ENCODE results near the gene KIZ.

The KIZ gene

DNA sequence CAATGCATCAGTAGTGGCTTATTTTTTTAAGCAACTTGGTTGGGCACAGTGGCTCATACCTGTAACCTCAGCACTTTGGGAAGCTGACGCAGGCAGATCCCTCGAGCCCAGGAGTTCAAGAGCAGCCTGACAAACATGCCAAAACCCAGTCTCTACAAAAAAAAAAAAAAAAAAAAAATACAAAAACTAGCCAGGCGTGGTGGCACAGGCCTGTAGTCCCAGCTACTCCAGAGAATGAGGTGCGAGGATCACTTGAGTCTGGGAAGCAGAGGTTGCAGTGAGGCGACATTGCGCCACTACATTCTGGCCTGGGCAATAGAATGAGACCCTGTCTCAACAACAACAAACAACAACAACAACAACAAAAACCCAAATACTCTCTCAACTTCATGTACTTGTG lies 132.5 kb downstream of the KIZ start:
- no peaks in the 10 kb centered on the region for H3K4me1 ChIP-seq
- TF ChIP-seq, protein P1, sequence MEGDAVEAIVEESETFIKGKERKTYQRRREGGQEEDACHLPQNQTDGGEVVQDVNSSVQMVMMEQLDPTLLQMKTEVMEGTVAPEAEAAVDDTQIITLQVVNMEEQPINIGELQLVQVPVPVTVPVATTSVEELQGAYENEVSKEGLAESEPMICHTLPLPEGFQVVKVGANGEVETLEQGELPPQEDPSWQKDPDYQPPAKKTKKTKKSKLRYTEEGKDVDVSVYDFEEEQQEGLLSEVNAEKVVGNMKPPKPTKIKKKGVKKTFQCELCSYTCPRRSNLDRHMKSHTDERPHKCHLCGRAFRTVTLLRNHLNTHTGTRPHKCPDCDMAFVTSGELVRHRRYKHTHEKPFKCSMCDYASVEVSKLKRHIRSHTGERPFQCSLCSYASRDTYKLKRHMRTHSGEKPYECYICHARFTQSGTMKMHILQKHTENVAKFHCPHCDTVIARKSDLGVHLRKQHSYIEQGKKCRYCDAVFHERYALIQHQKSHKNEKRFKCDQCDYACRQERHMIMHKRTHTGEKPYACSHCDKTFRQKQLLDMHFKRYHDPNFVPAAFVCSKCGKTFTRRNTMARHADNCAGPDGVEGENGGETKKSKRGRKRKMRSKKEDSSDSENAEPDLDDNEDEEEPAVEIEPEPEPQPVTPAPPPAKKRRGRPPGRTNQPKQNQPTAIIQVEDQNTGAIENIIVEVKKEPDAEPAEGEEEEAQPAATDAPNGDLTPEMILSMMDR (IDR thresholded peaks at IDR 0.05): no peak
- H3K9me3 ChIP-seq: no peaks in the 10 kb centered on the region
- no peaks in the 10 kb centered on the region for H3K36me3 ChIP-seq
- intact Hi-C loops (cut with DNase I; ENCODE audit: low total_unique reads): no loop called here
- no peak overlapping the region for H3K4me3 ChIP-seq
- no peaks in the 10 kb centered on the region for H3K27me3 ChIP-seq
- no peak for DNase-seq
- H3K27ac ChIP-seq: no peak overlapping the region

DNA sequence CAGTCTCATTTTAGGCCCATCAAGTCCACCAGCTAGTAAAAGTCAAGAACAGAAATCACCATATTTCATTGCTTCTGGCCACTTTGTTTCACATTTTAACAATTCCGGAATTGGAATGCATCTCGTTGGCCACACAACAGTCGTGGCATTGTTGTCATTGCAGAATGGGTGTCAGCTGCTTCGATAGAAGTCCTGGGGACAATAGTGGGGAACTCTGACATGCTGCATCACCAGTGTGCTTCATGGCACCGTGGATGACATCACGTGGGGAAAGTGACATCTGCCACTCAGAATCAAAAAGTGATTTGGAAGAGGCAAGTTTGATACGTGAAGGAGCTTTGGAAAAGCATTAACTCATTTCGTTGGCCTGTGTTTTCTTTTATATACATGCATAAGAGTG lies 133.5 kb downstream of the KIZ start:
- intact Hi-C loops (cut with DNase I; ENCODE audit: low total_unique reads): no loop called here
- Histone ChIP-seq H3K9me3 (no peaks in the 10 kb centered on the region), H3K27me3 (no peaks in the 10 kb centered on the region), H3K36me3 (no peaks in the 10 kb centered on the region), H3K27ac (no peak overlapping the region), H3K4me3 (no peak overlapping the region), H3K4me1 (no peaks in the 10 kb centered on the region)
- DNase-seq: no peak
- TF ChIP-seq, protein P1 (IDR thresholded peaks at IDR 0.05): no peak

DNA sequence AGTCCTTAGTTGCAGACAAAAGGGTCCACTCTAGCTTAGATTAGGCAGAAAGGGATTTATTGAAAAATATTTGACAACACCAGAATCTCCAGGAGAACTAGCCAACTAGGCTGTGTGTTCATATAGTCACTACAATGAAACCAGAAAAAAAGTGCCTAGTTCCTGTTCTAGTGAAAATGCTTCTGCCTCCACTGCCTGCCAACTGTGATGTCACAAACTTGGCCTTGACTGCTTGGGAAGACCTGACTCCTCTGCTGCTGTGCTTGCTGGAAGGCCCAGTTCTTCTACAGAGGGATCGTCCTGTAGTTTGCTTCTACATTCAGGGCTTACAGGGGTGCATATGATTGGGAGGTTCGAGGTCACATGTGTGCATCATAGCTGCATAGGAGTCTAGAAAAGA lies 136.9 kb downstream of the KIZ start:
- Histone ChIP-seq H3K4me3 (no peak overlapping the region), H3K36me3 (no peaks in the 10 kb centered on the region), H3K27me3 (no peaks in the 10 kb centered on the region), H3K27ac (no peak overlapping the region), H3K9me3 (peaks cover 0 to 8% (median 0%) of the 10 kb centered on the region in 3 donors), H3K4me1 (no peaks in the 10 kb centered on the region)
- TF ChIP-seq, protein P1 (IDR thresholded peaks at IDR 0.05): no peak
- DNase-seq: no peak
- intact Hi-C loops (cut with DNase I; ENCODE audit: low total_unique reads): no loop called here

DNA sequence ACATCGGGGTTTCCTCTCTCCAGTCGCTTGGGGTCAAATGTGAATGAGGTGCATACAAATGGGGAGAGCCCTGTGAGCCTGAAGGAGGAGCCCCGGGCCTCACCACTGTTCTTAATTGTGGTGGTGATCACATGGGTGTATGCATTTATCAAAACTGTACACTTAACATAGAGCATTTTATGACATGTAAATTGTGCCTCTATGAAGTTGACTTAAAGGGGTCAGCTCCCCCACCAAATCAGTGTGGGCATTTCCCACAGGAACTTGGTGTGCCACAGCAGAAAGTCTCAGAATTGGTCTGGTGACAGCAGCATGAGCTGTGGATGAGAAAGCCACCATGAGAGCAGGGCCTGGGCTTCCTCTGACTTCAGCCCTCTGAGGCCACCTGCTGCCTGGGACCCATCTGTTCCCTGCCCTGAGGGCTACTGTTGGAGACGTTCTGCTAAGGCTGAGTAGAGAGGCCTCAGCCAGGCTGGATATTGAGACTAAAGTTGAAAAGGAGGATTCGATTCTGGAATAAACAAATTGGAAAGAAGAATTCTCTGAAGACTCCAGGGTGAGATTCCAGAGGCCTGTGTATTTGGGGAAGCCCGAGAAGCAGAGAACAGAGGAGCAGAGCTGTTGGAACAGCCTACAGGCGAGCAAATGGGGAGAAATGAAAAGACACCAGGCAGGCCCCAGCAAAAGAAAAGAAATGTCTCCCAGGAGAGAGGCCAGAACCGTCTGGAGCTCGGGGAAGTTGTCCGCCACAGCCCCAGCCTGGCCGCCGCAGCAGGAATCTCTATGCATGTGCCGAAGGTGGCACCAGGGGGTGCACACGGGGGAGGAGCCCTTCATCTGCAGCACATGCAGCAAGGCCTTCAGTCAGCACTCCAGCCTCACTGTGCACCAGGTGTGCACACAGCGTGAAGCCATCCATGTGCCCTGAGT lies 139.6 kb downstream of the KIZ start:
- intact Hi-C loops (cut with DNase I; ENCODE audit: low total_unique reads): no loop called here
- no peaks in the 10 kb centered on the region for H3K27me3 ChIP-seq
- H3K9me3 ChIP-seq: peaks cover 0 to 8% (median 0%) of the 10 kb centered on the region in 3 donors
- no peak overlapping the region for H3K27ac ChIP-seq
- TF ChIP-seq, protein P1 (IDR thresholded peaks at IDR 0.05): no peak
- no peak for DNase-seq
- no peaks in the 10 kb centered on the region for H3K4me1 ChIP-seq
- H3K4me3 ChIP-seq: no peak overlapping the region
- no peaks in the 10 kb centered on the region for H3K36me3 ChIP-seq

DNA sequence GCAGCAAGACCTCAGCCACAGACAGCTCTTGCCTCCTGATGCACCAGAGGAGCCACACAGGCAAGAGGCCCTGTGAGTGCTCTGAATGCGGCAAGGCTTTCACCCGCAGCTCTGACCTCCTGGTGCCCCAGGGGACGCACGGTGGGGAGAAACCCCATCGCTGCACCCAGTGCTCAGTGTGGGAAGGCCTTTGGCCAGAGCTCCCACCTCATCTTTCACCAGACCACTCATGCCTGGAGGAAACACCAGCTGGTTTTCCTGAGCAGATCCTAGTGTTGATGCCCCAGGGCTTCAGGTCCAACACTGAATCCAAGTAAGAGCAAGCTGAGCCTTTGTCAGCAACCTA lies 140.3 kb downstream of the KIZ start:
- Histone ChIP-seq H3K4me1 (no peaks in the 10 kb centered on the region), H3K27me3 (no peaks in the 10 kb centered on the region), H3K9me3 (peaks cover 0 to 8% (median 0%) of the 10 kb centered on the region in 3 donors), H3K4me3 (no peak overlapping the region), H3K36me3 (no peaks in the 10 kb centered on the region), H3K27ac (no peak overlapping the region)
- no peak for DNase-seq
- TF ChIP-seq, protein P1 (IDR thresholded peaks at IDR 0.05): no peak
- intact Hi-C loops (cut with DNase I; ENCODE audit: low total_unique reads): no loop called here

Data from tibial artery (tissue), 4 donors.